Uterus (tissue), 4 donors: ENCODE results near the gene PRDM13. TPM values are rescaled to one million over a fixed set of nuclear protein-coding genes. Genes with fewer than 3 reads are reported as not detected.
"Not testable (repeated sequence)": the region's sequence is repeated elsewhere in the genome, so short reads cannot be mapped to it uniquely, and the experiment has no call there.

Experiments used
- DNase-seq, 2 donors: peaks; one replicate each; pipeline ENCODE4 v3.0.0-alpha.2; 2019 to 2020
- H3K27ac ChIP-seq, 2 donors: fragments of 200-600 bp; sonication (generic); 1 replicate in 1 of 2; 2 replicates in 1 of 2; pipeline ENCODE4 v1.5.1; 2016 to 2018
- H3K27me3 ChIP-seq, 2 donors: fragments of 200-600 bp; sonication (generic); one replicate each; pipeline ENCODE4 v1.5.1; 2018 to 2019; ENCODE audit warnings: control low read depth in 1 of 2
- H3K36me3 ChIP-seq, 2 donors: fragments of 200-600 bp; sonication (generic); one replicate each; pipeline ENCODE4 v1.5.1; 2019; ENCODE audit warnings: control low read depth in 1 of 2
- H3K4me1 ChIP-seq, 2 donors: fragments of 200-600 bp; sonication (generic); one replicate each; pipeline ENCODE4 v1.5.1; 2018 to 2019; ENCODE audit warnings: control low read depth in 1 of 2
- H3K4me3 ChIP-seq, 2 donors: fragments of 200-600 bp; sonication (generic); 1 replicate in 1 of 2; 2 replicates in 1 of 2; pipeline ENCODE4 v1.5.1; 2018 to 2019; ENCODE audit warnings: mild to moderate bottlenecking in 1 of 2
- H3K9me3 ChIP-seq, 2 donors: fragments of 200-600 bp; sonication (generic); one replicate each; pipeline ENCODE4 v1.5.1; 2019; ENCODE audit warnings: control low read depth in 1 of 2
- POLR2A ChIP-seq, 2 donors: fragments of 450-650 bp; IDR thresholded peaks; one replicate each; pipeline ENCODE4 v1.6.1; 2016; ENCODE audit warnings: antibody characterized with exemption in 2 of 2, mild to moderate bottlenecking in 1 of 2, moderate library complexity in 1 of 2
- intact Hi-C: fragments of 100-400 bp; cut with DNase I; formaldehyde crosslinking; loops from one replicate; pipeline ENCODE4 v1.15.1; 2023; ENCODE audit warnings: low total_unique reads
- total RNA-seq, 4 donors: library from RNA; depleted of rRNA in 3 of 4; stranded (reverse); fragments of >200 nt in 3 of 4; gene quantifications; one replicate each; pipeline versions ENCODE4 v1.1.0 to v1.2.4, GENCODE V29; 2014 to 2023
- TF ChIP-seq, protein P1 (sequence below), 4 experiments: fragments of 200-600 bp in 2 of 4; fragments of 450-650 bp in 2 of 4; sonication (generic) in 2 of 4; IDR thresholded peaks; one replicate each; pipeline ENCODE4 v1.5.1; 2016 to 2019; ENCODE audit warnings: antibody characterized with exemption in 4 of 4, mild to moderate bottlenecking in 2 of 4, moderate library complexity in 1 of 4
- donor health status: DM: yes; HTN: yes; CAD: no.

The PRDM13 gene
- total RNA-seq, 4 donors from 2014 or later, result not detected

DNA sequence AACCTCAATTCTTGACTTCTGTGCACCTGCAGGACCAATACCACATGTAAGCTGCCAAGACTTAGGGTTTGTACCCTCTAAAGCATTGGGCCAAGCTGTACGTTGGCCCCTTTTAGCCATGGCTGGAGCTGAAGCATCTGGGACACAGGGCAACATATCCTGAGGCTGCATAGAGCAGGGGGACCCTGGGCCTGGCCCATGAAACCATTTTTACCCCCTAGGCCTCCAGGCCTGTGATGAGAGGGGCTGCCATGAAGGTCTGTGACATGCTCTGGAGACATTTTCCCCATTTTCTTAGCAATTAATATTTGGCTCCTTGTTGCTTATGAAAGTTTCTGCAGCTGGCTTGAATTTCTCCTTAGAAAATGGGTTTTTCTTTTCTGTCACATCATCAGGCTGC lies 31.0 kb downstream of the PRDM13 start:
- TF ChIP-seq, protein P1, sequence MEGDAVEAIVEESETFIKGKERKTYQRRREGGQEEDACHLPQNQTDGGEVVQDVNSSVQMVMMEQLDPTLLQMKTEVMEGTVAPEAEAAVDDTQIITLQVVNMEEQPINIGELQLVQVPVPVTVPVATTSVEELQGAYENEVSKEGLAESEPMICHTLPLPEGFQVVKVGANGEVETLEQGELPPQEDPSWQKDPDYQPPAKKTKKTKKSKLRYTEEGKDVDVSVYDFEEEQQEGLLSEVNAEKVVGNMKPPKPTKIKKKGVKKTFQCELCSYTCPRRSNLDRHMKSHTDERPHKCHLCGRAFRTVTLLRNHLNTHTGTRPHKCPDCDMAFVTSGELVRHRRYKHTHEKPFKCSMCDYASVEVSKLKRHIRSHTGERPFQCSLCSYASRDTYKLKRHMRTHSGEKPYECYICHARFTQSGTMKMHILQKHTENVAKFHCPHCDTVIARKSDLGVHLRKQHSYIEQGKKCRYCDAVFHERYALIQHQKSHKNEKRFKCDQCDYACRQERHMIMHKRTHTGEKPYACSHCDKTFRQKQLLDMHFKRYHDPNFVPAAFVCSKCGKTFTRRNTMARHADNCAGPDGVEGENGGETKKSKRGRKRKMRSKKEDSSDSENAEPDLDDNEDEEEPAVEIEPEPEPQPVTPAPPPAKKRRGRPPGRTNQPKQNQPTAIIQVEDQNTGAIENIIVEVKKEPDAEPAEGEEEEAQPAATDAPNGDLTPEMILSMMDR (IDR thresholded peaks at IDR 0.05), result no peak
- TF ChIP-seq POLR2A (IDR thresholded peaks at IDR 0.05), result no peak
- H3K4me3 ChIP-seq, result no peak overlapping the region
- H3K27me3 ChIP-seq, result no peaks in the 10 kb centered on the region
- intact Hi-C loops, result no loop called here
- H3K4me1 ChIP-seq, result no peaks in the 10 kb centered on the region
- H3K9me3 ChIP-seq, result no peaks in the 10 kb centered on the region
- H3K27ac ChIP-seq, result no peak overlapping the region
- H3K36me3 ChIP-seq, result no peaks in the 10 kb centered on the region
- no peak for DNase-seq

DNA sequence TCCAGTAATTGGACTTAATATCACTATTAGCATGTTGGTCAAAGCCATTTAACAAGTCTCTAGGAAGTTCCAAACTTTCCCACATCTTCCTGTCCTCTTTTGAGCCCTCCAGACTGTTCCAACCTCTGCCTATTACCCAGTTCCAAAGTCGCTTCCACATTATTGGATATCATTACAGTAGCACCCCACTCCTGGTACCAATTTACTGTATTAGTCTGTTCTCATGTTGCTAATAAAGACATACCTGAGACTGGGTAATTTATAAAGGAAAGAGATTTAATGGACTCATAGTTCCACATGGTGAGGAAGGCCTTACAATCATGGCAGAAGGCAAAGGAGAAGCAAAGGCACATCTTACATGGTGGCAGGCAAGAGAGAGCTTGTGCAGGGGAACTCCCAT lies 31.7 kb downstream of the PRDM13 start:
- H3K9me3 ChIP-seq, H3K4me3 ChIP-seq, H3K27me3 ChIP-seq, H3K4me1 ChIP-seq, intact Hi-C loops, DNase-seq, H3K36me3 ChIP-seq, H3K27ac ChIP-seq: not testable (repeated sequence)

DNA sequence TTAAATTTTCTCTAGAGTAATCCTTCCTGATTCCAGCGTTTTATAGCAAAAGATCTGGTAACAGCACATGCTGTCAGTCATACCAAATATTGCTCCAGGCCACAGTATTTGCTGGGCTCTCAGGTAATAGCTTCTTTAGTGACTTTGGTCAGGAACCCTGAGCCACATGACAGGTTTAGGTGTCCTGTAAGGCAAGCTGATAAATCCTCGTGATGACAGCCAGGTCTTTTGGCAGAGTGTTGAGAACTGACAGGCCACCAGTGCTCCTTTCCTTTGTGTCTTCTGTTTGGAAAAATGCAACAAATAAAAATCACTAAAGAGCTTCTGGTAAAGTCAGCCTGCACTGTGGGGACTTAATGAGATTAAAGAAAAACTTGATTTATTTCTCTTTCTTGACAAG lies 34.6 kb downstream of the PRDM13 start:
- H3K4me1 ChIP-seq, result no peaks in the 10 kb centered on the region
- intact Hi-C loops, result no loop called here
- DNase-seq, result no peak
- no peak for TF ChIP-seq POLR2A (IDR thresholded peaks at IDR 0.05)
- TF ChIP-seq, protein P1 (IDR thresholded peaks at IDR 0.05), result no peak
- H3K36me3 ChIP-seq, result no peaks in the 10 kb centered on the region
- H3K27ac ChIP-seq, result no peak overlapping the region
- no peak overlapping the region for H3K4me3 ChIP-seq
- H3K9me3 ChIP-seq, result no peaks in the 10 kb centered on the region
- no peaks in the 10 kb centered on the region for H3K27me3 ChIP-seq

DNA sequence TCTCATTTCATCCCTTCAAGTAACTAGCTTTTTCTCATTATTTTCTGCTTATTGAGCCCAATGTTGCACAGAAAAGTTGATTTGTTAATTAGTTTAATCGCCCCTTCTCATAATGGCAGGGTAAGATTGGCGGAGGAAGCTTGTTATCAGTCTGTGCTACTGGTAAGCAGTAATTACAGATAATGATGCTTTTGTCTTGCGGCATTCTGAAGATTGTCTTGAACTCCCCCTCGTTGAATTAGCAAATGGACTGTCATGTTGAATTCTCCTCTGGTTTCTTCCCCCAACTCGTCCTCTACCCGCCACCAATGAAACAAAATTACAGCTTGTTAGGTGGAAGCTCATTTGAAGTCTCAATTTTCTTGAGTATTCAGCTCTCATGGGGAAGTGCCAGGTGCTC lies 39.4 kb downstream of the PRDM13 start:
- TF ChIP-seq, protein P1 (IDR thresholded peaks at IDR 0.05), result no peak
- no peak for DNase-seq
- Histone ChIP-seq H3K27me3 (no peaks in the 10 kb centered on the region), H3K27ac (no peak overlapping the region), H3K9me3 (no peaks in the 10 kb centered on the region), H3K4me3 (no peak overlapping the region), H3K4me1 (no peaks in the 10 kb centered on the region), H3K36me3 (no peaks in the 10 kb centered on the region)
- intact Hi-C loops, result no loop called here

DNA sequence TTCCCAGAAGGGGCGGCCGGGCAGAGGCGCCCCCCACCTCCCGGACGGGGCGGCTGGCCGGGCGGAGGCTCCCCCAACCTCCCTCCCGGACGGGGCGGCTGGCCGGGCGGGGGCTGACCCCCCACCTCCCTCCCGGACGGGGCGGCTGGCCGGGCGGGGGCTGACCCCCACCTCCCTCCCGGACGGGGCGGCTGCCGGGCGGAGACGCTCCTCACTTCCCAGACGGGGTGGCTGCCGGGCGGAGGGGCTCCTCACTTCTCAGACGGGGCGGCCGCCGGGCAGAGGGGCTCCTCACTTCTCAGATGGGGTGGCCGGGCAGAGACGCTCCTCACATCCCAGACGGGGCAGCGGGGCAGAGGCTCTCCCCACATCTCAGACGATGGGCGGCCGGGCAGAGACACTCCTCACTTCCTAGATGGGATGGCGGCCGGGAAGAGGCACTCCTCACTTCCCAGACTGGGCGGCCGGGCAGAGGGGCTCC lies 43.5 kb downstream of the PRDM13 start:
- H3K36me3 ChIP-seq, DNase-seq, H3K27me3 ChIP-seq, H3K4me1 ChIP-seq, H3K9me3 ChIP-seq, H3K27ac ChIP-seq, intact Hi-C loops, H3K4me3 ChIP-seq: not testable (repeated sequence)

DNA sequence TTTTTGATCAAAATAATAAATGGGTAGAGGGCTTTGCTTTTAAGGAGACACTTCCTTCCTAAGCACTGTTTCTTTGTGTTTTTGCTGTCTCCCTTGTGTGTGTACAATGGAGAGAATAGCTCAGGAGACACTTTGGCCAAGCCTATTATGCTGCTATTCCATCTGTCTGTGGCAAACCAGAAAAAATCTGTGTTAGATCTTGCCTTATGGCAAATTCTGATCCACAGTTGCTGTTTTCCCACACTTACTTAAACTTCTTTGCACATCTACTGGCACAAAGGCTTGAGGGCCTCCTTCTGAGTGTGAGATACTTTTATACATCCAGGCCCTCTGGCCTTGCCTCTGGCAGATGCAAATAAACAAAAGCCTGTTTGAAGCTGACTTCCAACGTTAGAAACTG lies 53.6 kb downstream of the PRDM13 start:
- no peak overlapping the region for H3K4me3 ChIP-seq
- no peak overlapping the region for H3K27ac ChIP-seq
- TF ChIP-seq, protein P1 (IDR thresholded peaks at IDR 0.05), result no peak
- no peak for TF ChIP-seq POLR2A (IDR thresholded peaks at IDR 0.05)
- no peaks in the 10 kb centered on the region for H3K4me1 ChIP-seq
- no peaks in the 10 kb centered on the region for H3K9me3 ChIP-seq
- H3K36me3 ChIP-seq, result no peaks in the 10 kb centered on the region
- intact Hi-C loops, result no loop called here
- no peak for DNase-seq
- H3K27me3 ChIP-seq, result no peaks in the 10 kb centered on the region
